Ammon's horn (tissue), 1 donor: ENCODE measurements around the gene FBP2.
"Not testable (repeated sequence)": the region's sequence is repeated elsewhere in the genome, so short reads cannot be mapped to it uniquely, and the experiment has no call there.

ENCODE experiments used
- DNase-seq: peaks from one replicate; pipeline ENCODE4 v3.0.0-alpha.2; 2016; ENCODE audit warnings: low spot score

Gene FBP2

GRCh38 chr9:94606646-94607422, 13.2 kb upstream of the FBP2 start:
- DNase-seq, result no peak

DNA sequence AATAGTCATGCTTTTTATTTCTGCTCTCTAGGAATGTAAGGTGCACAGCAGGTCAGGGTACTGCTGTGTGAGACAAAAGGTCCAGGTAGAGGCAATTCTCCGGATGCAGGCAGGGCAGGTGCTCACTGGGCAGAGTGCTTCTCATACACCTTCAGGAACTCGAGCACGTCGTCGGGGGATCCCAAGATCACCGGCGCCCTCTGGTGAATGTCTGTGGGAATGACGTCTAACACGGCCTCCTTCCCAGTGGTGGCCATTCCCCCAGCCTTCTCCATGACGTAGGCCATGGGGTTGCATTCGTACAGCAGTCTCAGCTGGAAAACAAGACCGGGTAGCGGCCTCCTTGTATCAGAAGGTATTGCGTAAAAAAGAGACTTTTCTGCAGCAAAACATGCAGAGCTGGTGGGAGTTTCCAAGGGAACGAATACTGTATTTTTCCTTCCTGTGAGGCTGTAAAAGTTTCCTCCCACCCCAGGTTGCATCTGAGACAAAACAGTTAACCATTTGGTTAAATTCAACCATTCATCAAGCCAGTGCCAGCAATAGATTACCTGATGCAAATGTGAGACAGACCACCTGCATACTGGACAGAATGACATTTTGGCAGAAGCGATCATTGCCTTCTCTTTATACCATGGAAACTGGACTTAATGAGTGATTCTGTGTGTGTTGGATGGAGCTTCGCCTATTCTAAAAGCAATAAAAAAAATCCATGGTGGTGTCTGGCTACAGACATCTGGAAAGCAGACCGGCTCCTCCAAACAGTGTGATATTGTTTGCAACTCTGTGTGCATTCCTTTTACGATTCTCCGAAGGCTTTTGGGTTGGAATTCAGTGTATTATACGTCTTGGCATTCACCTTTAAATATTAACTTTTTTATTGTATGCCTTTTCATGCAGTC, 9.9 kb upstream of the FBP2 start:
- peak; percentile 70 for DNase-seq

DNA sequence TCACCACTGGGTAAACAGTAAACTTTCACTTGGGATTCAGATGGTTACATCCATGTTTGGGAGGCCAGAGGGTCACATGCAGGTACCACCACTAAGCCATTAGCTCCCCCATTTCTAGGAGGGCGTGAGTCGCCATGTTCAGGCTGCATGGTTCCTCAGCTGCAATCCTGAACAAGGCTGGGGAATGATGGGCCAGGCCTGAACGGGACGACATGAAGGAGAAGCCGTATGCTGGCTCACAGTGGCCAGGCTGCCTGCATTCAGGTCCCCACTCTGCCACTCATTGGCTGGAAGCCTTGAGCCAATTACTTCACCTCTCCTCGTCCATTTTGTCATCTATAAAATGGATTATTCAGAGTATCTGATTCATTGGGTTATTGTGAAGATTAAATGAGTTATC, 9.0 kb upstream of the FBP2 start:
- no peak for DNase-seq

- DNase-seq, result no peak
Observed at GRCh38 chr9:94600715-94601114, 7.1 kb upstream of the FBP2 start.

- no peak for DNase-seq
Observed at GRCh38 chr9:94600258-94600657, 6.6 kb upstream of the FBP2 start.

DNA sequence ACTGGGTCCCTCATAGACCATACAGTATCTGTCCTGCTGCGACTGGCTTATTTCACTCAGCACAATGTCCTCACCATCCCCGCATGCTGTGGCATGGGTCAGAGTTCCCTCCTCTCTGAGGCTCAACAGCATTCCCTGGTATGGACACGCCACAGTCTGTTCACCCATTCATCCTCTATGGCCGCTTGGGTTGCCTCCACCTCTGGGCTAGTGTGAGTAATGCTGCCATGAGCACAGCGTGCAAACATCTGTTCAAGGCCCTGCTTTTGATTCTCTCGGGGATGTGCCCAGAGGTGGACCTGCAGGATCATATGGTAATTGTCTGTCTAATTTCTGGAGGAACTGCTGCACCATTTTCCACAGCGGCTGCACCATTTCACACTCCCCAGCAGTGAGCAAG, 5.5 kb upstream of the FBP2 start:
- no peak for DNase-seq

- DNase-seq, result not testable (repeated sequence)
Observed at GRCh38 chr9:94592683-94593082, 941 bp downstream of the FBP2 start.

GRCh38 chr9:94591876-94592275, 1.7 kb downstream of the FBP2 start:
- no peak for DNase-seq

DNA sequence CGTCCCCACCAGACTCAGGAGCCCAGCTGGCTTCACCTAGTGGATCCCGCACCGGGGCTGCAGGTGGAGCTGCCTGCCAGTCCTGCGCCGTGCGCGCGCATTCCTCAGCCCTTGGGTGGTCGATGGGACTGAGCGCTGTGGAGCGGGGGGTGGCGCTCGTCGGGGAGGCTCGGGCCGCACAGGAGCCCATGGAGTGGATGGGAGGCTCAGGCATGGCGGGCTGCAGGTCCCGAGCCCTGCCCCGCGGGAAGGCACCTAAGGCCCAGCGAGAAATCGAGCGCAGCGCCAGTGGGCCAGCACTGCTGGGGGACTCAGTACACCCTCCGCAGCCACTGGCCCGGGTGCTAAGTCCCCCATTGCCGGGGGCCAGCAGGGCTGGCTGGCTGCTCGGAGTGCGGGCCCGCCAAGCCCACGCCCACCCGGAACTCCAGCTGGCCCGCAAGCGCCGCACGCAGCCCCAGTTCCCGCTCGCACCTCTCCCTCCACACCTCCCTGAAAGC, 2.5 kb downstream of the FBP2 start:
- DNase-seq, result not testable (repeated sequence)

DNA sequence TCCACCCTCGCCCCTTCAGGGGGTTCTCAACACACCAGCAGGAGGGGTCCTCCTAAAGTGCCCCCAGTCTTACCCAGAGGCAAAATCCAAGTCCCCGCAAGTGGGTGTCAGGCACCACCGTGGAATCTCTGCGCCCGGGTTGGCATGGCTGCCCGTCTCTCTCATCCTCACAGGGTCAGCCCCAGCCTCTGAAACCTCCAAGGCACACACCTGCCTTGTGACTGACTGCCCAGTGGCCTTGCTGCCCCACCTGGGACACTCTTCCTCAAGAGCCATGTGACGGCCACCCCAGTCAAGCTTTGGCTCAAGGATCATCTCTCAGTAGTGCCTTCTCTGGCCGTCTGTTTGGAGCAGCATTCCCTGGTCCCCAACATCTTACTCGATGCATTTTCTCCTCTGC, 4.9 kb downstream of the FBP2 start:
- no peak for DNase-seq

DNA sequence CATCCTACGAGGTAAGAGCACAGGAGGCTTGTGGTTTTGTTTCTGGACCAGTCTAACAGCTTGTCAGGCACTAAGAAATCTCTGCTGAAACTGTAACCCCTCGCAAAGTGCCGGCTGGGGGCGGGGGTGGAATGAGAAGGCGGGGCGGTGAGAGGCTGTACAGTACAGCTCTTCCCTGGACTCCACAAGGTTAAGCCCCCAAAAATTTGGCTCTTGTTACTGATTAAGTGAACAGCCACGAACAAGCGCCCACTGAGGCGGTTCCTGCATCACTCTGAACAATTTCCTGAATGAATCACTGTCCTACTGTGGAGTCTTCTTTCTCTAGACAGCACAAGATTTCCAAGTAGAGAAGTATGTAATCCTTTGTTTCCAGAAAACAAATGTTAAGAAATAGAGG, 6.8 kb downstream of the FBP2 start:
- DNase-seq, result no peak

GRCh38 chr9:94586316-94586715, 7.3 kb downstream of the FBP2 start:
- no peak for DNase-seq

DNA sequence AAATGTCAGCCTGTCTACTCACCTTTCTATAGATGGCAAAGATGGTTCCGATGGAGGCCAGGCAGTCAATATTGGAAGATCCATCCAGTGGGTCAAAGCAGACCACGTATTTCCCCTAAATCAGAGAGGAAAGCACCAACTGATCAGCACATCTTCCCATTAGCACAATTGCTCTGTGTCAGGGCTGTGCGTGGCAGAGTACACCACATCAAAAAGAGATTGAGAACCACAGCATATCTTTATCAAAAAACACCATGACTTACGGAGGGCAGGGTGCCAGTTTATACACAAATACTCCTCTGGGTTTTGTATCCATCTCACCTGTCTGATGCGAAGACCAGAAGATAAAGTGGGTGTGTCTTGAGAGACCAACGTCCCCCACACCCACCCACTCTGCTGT, 9.1 kb downstream of the FBP2 start:
- DNase-seq, result no peak

DNA sequence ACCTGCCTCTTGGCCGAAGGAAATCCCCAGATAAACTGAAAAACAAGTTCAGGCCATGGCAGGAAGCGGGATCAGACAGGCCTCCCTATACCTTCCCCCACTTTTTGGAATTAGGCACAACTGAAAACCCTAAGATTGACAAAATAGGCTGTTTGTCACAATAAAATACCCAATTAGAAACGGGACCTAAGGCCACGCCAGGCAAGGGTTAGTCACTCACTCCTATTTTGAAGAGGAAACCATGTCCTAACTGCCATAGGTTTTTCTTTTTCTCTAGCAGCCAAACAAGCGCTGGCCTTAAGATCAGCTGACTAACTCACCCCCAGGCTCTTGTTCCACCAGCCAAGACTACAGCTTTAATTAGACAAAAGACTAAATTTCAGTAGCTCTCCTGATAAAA, 11.9 kb downstream of the FBP2 start:
- DNase-seq, result no peak

- no peak for DNase-seq
Observed at GRCh38 chr9:94577571-94577970, 16.1 kb downstream of the FBP2 start.

DNA sequence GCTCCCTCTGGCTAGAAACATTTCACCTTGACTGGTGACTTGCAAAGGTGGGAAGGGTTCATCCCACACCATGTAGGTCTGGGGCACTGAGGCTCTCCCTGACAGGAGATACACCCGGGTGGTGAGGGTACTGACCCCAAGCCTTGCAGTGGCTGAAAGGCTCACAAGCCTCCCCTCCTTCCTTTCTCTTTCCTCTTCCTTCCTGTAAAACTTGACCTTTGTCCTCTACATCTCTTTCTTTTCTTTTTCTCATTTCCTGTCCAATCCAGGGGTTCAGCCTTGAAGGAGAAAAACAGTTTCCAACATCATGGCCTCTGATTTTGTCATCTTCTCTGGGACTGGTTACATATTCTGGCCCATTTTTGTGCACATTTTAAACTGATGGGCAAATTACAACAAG, 16.6 kb downstream of the FBP2 start:
- no peak for DNase-seq

DNA sequence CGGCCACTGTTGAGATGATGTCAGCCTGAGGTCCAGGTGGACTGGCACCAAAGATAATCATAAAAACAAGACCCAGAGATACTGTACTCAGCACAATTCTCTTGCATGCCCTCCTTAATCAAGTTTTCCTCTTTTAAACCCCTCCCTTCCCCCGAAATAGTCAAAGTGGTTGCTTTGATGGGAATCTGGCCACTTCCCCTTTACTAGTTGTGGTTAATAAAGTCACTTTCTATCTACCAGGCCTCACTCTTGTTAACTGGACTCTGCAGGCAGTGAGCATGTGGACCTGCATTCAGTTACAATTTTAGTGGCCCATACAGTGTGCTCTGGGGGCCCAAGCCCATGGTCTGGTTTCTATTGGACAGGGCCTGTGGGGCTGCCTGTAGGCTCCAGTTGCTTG, 17.5 kb downstream of the FBP2 start:
- no peak for DNase-seq

- no peak for DNase-seq
Observed at GRCh38 chr9:94568972-94569712, 24.5 kb downstream of the FBP2 start.

GRCh38 chr9:94568250-94568889, 25.3 kb downstream of the FBP2 start:
- no peak for DNase-seq

DNA sequence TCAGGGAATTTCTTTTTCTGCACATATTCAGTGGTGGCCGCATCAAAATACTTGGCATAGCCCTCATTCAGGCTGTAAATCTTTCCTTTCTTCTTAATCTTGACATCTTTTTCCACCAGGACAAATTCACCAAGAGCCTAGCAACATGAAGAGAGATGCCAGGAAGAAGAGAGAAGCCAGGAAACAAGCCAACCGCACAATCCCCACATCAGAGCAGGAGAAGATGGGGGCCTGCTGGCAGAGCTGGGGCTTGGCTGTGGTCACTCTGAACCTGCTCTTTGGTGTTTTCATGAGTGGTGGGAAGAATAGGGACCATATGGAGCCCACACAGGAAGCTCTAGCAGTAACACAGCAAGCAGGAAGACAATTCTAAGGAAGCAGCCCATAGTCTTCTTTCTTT, 26.4 kb downstream of the FBP2 start:
- DNase-seq, result no peak

DNA sequence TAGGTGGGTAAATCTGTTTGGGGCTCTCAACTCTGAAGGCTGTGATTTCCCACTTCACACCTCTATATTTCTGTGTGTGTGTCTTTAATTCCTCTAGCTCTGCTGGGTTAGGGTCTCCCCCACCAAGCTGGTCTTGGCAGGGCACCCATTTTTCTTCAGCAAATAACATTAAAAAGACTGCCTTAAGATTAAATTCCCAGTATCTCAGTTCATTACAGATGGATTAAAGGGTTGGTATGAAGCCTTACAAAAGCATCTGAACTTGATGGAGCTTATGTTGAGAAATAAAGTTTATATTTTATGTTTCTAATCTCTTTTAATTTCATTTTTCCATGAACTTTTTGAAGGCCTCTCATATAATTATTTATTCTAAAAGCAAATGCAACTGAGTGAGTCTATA, 27.1 kb downstream of the FBP2 start:
- DNase-seq, result no peak

DNA sequence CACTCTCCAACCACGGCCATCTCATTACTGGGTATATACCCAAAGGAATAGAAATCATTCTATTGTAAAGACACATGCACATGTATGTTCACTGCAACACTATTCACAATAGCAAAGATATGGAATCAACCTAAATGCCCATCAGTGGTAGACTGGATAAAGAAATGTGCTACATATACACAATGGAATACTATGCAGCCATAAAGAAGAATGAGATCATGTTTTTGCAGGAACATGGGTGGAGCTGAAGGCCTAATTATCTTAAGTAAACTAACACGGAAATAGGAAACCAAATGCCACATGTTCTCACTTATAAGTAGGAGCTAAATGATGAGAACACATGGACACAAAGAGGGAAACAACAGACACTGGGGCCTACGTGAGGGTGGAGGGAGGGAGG, 29.3 kb downstream of the FBP2 start:
- not testable (repeated sequence) for DNase-seq
